Pulmonary artery endothelial cell (primary cell): Measurements from ENCODE around the gene PITHD1. TPM values are rescaled to one million over a fixed set of nuclear protein-coding genes. Genes with fewer than 3 reads are reported as not detected.
A peak's percentile ranks its signal among the peaks of the same experiment; 100 is the strongest.
"Not testable (repeated sequence)": the region's sequence is repeated elsewhere in the genome, so short reads cannot be mapped to it uniquely, and the experiment has no call there.

Source experiments
- DNase-seq: peaks from one replicate; pipeline ENCODE4 v3.0.0-alpha.2; 2011; ENCODE audit warnings: low read depth, low spot score
- total RNA-seq: library from RNA; depleted of rRNA; stranded (reverse); fragments of >200 nt; gene quantifications from 2 replicates; pipeline ENCODE4 v1.2.3, GENCODE V29; 2014

Gene PITHD1
- total RNA-seq, 1 donor from 2014 or later = 48.2 TPM

DNA sequence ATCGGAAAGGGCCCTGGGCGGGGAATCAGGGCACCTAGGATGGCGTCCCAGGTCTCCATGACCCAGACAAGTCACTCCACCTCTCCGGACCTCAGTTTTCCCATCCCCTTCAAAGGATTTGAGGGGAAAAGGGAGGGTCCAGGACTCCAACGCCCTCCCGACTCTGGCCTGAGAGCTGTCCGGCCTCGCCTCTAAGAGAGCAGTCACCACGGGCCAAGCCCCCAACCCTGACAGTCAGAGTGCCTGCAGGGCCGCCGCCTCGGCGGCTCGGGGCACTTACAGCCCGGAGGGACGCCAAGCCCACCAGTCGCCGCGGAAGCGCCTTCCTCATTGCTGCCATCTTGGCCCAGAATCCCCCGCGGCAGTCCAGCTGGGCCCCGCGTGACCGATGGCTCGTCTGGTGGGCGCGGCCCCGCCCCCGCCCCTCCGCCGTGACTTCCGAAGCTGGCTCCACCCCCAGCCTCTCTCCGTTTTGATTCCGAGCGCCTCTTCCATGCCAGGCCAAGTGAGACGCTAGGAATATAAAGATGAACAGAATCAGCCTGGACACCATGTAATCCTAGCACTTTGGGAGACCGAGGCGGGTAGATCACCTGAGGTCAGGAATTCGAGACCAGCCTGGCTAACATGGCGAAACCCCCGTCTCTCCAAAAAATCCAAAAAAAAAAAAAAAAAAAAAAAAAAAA, 47.0 kb downstream of the PITHD1 start, which contains the start of gene HMGCL:
TSS of gene HMGCL (minus strand) at position 354 of the 686 bp plus-strand sequence. CDS start at position 340, 14 bp downstream.
- DNase-seq = peak; percentile 66

DNA sequence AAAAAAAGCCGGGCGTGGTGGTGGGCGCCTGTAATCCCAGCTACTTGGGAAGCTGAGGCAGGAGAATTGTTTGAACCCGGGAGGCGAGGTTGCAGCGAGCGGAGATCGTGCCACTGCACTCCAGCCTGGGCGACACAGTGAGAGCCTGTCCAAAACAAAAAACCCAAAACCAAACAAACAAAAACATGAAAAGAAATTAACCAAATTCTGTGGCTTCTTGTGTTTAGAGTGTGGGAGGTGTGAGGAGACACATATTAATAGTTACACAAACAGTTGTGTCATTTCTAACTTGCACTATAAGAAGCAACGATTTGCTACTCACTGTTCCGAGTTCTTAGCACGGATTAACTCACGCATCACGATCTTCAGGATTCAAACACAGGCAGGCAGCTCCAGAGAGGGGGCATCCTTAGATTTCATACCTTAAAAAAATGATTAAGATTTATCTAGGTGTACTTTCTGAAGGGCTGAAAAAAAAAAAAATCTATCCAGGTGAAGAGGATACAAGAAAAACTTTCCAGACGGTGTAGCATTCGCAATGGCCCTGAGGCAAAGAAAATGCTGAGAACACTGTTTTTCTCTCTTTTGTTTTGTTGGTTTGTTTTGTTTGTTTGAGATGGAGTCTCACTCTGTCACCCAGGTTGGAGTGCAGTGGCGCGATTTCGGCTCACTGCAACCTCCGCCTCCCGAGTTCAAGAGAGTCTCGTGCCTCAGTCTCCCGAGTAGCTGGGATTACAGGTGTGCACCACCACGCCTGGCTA, 47.7 kb downstream of the PITHD1 start:
- no peak for DNase-seq

- not testable (repeated sequence) for DNase-seq
These were observed 48.4 kb downstream of the PITHD1 start for GRCh38 chr1:23826590-23826989.

DNA sequence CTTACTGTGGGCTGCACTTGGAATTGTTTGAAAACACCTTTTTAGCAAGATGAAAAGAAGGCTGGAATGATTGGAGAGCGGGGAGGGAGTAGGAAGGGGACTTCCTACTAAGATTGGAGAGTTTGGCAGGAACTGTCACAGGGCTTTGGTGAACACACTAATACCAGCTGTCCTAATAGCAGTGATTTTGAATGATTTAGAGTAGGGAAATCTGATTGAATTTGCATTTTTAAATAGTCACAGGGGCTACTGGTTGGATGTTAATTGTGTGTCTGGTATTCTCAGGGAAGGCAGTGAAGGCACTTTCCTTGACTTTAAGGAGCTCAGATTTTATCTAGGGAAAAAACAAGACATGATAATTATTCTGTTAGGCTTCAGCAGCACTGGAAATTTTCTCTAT, 49.5 kb downstream of the PITHD1 start:
- no peak for DNase-seq

- not testable (repeated sequence) for DNase-seq
These were observed 55.9 kb downstream of the PITHD1 start for GRCh38 chr1:23834156-23834555.

- DNase-seq = no peak
These were observed 57.8 kb downstream of the PITHD1 start for GRCh38 chr1:23836037-23836436.

Other genes starting within 250 kb of the PITHD1 start
- gene E2F2, start 247.2 kb upstream of the PITHD1 start, total RNA-seq = 2.1 and 3.8 TPM in 2 replicates
- gene ID3, start 218.9 kb upstream of the PITHD1 start, total RNA-seq = 189 and 206 TPM in 2 replicates
- gene RPL11, start 86.6 kb upstream of the PITHD1 start, total RNA-seq = 1,249 and 1,951 TPM in 2 replicates
- 22.9 and 27.3 TPM in 2 replicates for gene ELOA, start 34.9 kb upstream of the PITHD1 start, total RNA-seq
- 97.6 and 110 TPM in 2 replicates for gene LYPLA2, start 12.7 kb downstream of the PITHD1 start, total RNA-seq
- 47.1 and 59.4 TPM in 2 replicates for gene GALE, start 22.3 kb downstream of the PITHD1 start, total RNA-seq
- 33.8 and 35.7 TPM in 2 replicates for gene HMGCL, start 47.0 kb downstream of the PITHD1 start, total RNA-seq
- 8.6 and 11.9 TPM in 2 replicates for gene FUCA1, start 89.9 kb downstream of the PITHD1 start, total RNA-seq
- gene CNR2, start 134.9 kb downstream of the PITHD1 start, total RNA-seq = not detected in 2 replicates
- gene PNRC2, start 181.4 kb downstream of the PITHD1 start, total RNA-seq = 105 and 149 TPM in 2 replicates
- gene SRSF10, start 201.9 kb downstream of the PITHD1 start, total RNA-seq = 91.4 and 139 TPM in 2 replicates